Left cardiac atrium (tissue), 4 donors: ENCODE data around the gene LTBR. TPM values are rescaled to one million over a fixed set of nuclear protein-coding genes. Genes with fewer than 3 reads are reported as not detected.
"Not testable (repeated sequence)": the region's sequence is repeated elsewhere in the genome, so short reads cannot be mapped to it uniquely, and the experiment has no call there.

Source experiments
- ATAC-seq, 2 donors: fragments of 200-7000 bp; cut with Tn5 transposase; one replicate each; pipeline ENCODE4 v1.9.1; 2020; ENCODE audit warnings: mild to moderate bottlenecking in 2 of 2, moderate library complexity in 2 of 2
- DNase-seq: peaks from one replicate; pipeline ENCODE4 v3.0.0-alpha.2; 2020
- intact Hi-C, 2 donors: fragments of 100-400 bp; cut with DNase I; formaldehyde crosslinking; loops; one replicate each; pipeline versions ENCODE4 v1.14.1 to v1.15.1; 2022 to 2023
- long read RNA-seq: library from polyadenylated mRNA; unstranded; transcript quantifications from one replicate; pipeline ENCODE4 v2.0.0, GENCODE V29; 2021
- total RNA-seq, 2 donors: library from RNA; stranded (reverse); fragmentation: NEBNext Ultra II Directional; extraction: Animal tissue kit (Norgen Biotek cat#: 25700); gene quantifications; one replicate each; pipeline ENCODE4 v1.2.1, GENCODE V29; 2021
- donor health status: DM: no; HTN: yes; CAD: no.
- donor health status: DM: no; HTN: yes; CAD: no; lungs with severe emphysema.
- donor health status: DM: yes; HTN: yes; CAD: no.
- donor health status: Dilated cardiomyopathy.

The LTBR gene
- total RNA-seq, result 10 to 100 TPM; 40.4 to 66.6 TPM
- long read RNA-seq, transcript LTBR-201 (10 exons, 2,260 nt), result major isoform, 46 of 102 reads
- long read RNA-seq, partial matches to known transcripts, result 39 of 102 reads
- long read RNA-seq, other reads (novel, unspliced or antisense), result 16 of 102 reads

GRCh38 chr12:6383572-6384498, at the start of gene LTBR:
Gene LTBR, plus strand, starts transcription at chr12:6384162. Its CDS starts 197 bp downstream, at chr12:6384359.
- intact Hi-C loops, result loop anchor here in 1 of 2 donors (2.0 kb wide), 1 partner anchor 49 kb away; no protein-coding TSS in a partner anchor
- peak; percentile 97 for ATAC-seq
- DNase-seq, result peak; percentile 98

- intact Hi-C loops, result loop anchor here in 1 of 2 donors (2.0 to 10.0 kb wide), 2 partner anchors 50 to 200 kb away; partner anchors contain the start of genes GAPDH and LTBR
- DNase-seq (no peak), ATAC-seq (no peak)
Measured at GRCh38 chr12:6334359-6334758, 49.6 kb upstream of the LTBR start.

- ATAC-seq (no peak), DNase-seq (no peak)
- intact Hi-C loops, result loop anchor here in 1 of 2 donors (2.0 to 10.0 kb wide), 2 partner anchors 50 to 200 kb away; partner anchors contain the start of genes GAPDH and LTBR
Measured at GRCh38 chr12:6334940-6335450, 49.0 kb upstream of the LTBR start.

DNA sequence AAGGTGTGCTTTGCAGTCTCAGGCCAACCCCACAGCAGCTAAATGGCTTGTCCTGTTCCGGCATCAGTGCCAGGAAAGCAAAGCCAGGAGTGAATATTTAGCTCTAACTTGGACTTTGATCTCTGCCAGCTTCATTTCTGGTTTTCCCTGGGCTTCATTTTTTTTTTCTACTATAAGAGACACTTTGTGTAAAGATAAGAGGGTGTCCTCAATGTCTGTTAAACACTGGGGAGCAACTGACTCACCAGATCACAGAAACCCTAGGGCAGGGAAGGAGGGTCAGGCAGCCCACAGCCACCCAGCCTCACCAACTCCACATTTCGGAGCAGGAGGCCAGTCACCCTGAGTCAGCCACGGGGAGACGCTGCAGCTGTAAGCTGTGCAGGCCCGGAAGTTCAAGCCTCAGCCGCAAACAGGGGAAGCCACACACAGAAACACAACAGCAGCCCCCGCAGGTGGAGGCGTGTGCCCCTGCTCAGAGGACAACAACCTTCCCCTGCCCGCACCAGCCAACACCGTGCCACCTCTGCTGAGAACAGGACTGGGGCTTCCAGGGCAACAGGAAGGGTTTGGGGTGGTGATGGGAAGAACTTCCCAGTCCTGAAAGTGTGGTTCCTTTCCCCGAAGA, 48.4 kb upstream of the LTBR start:
- ATAC-seq (peak; percentile 36 to 51), DNase-seq (peak; percentile 87)
- intact Hi-C loops, result loop anchor here in 1 of 2 donors (2.0 to 10.0 kb wide), 2 partner anchors 49 to 199 kb away; partner anchors contain the start of genes GAPDH and LTBR

- peak; percentile 97 for DNase-seq
- ATAC-seq, result peak; percentile 83 to 85
- intact Hi-C loops, result loop anchor here in 1 of 2 donors (10.0 kb wide), 1 partner anchor 199 kb away; the partner anchor contains the start of gene GAPDH
Measured at GRCh38 chr12:6336079-6336888, 47.7 kb upstream of the LTBR start.

GRCh38 chr12:6336889-6337853, 46.8 kb upstream of the LTBR start:
- intact Hi-C loops, result loop anchor here in 1 of 2 donors (10.0 kb wide), 1 partner anchor 198 kb away; the partner anchor contains the start of gene GAPDH
- DNase-seq (no peak), ATAC-seq (peak in 1 of 2 donors; percentile 0)

DNA sequence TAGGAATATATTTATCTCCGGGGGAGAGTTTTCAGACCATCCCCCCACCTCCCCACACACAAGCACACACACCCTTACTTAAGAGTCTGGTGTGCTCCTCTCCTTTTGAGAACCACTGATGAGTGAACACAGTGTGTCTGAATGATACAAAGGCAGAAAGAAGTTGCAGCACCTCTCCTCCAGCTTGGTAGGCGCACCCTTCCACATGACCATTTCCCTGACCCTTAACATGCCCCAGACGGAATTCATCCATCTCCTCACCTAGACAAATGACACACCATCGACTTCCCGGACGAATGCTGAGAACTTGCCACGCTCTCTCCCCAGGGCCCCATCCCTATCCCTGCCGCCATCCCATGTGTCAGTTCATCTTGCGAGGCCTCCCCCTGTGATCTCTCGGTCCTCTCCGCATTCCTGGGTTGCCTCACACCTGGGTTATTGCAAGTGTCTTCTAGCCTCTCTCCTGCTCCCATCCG, 46.0 kb upstream of the LTBR start:
- DNase-seq (no peak), ATAC-seq (no peak)
- intact Hi-C loops, result loop anchor here in 1 of 2 donors (10.0 kb wide), 1 partner anchor 197 kb away; the partner anchor contains the start of gene GAPDH

DNA sequence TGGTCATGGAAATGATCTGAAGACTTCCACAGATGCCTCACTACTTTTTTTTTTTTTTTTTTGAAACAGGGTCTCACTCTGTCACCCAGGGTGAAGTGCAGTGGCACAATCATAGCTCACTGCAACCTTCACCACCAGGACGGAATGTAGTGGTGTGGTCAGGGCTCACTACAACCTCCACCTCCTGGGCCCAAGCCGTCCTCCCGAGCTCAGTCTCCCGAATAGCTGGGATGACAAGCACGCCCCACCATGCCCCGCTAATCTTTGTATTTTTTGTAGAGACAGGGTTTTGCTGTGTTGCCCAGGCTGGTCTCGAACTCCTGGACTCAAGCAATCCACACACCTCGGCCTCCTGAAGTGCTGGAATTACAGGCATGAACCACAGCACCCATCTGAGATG, 45.4 kb upstream of the LTBR start:
- not testable (repeated sequence) for ATAC-seq, DNase-seq
- intact Hi-C loops, result loop anchor here in 1 of 2 donors (10.0 kb wide), 1 partner anchor 196 kb away; the partner anchor contains the start of gene GAPDH

GRCh38 chr12:6338955-6339354, 45.0 kb upstream of the LTBR start:
- intact Hi-C loops, result loop anchor here in 1 of 2 donors (10.0 kb wide), 1 partner anchor 196 kb away; the partner anchor contains the start of gene GAPDH
- DNase-seq (no peak), ATAC-seq (no peak)

- no peak for DNase-seq
- intact Hi-C loops, result no loop called here
- no peak for ATAC-seq
Measured at GRCh38 chr12:6340032-6340638, 43.8 kb upstream of the LTBR start.

- intact Hi-C loops, result no loop called here
- no peak for DNase-seq
- ATAC-seq, result peak in 1 of 2 donors; percentile 1
Measured at GRCh38 chr12:6340745-6341416, 43.1 kb upstream of the LTBR start.

- intact Hi-C loops, result no loop called here
- peak; percentile 78 to 85 for ATAC-seq
- peak; percentile 81 for DNase-seq
Measured at GRCh38 chr12:6341417-6342139, 42.4 kb upstream of the LTBR start, which contains the start of gene TNFRSF1A. Gene TNFRSF1A, minus strand, starts transcription at chr12:6342076. Its CDS starts 262 bp downstream, at chr12:6341814.

DNA sequence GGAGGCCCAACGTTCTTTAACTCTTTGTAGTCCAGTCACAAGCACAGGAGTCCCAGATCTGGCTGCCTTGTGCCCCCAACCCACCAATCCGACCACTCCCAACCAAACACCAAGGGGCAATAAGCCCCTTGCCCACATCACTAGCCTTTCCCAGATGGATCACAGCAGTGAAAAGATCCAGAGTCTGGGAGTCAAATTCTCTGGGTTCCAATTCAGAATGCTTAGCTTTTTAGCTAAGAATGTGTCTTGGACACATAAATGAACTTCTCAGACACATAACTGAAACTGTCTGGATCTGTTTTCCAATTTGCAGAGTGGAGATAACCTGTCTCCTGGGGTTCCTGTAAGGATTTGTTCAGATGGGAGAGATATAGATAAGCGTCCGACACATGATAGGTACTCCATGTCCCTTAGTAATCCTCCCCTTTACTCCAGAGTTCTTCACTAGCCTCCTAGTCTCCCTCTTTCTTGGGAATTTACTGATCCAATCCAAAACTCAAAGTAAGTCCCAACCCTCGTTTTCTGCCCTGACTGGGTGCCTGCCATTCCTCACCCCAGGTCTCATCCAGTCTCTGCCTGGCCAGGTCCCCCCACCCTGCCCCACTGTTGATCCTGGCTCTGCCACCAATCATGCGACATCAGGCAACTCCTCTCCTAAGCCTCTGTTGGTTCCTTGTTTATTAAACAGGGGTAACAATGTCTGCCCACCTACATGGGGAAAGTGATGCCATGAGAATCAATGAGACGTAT, 41.6 kb upstream of the LTBR start:
- no peak for DNase-seq
- peak in 1 of 2 donors; percentile 2 for ATAC-seq
- intact Hi-C loops, result no loop called here

GRCh38 chr12:6343518-6343917, 40.4 kb upstream of the LTBR start:
- ATAC-seq (no peak), DNase-seq (no peak)
- intact Hi-C loops, result no loop called here
